ENCODE measurements around the gene PLEKHG4B.
A peak's percentile ranks its signal among the peaks of the same experiment; 100 is the strongest.
"Not testable (repeated sequence)": the region's sequence is repeated elsewhere in the genome, so short reads cannot be mapped to it uniquely, and the experiment has no call there.

Gene PLEKHG4B

DNA sequence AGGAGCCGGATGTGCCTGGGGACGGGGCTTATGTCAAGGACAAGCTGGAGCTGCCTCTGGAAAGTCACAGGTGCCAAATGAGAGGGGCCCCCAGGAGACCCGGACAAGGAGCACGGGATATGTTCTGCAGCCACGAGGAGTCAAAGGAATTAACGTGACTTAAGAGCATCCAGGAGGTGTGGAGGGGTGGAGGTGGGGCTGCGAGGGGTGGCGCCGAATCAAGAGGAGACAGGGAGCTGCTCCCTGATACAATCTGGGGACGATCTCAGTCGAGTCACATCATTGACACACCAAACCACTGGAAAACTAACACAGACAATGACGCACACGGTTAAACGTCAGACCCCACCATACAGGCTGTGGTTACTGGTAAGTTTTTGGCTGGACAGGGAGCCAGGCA is 115.6 kb downstream of the PLEKHG4B start:
- DNase-seq (ENCODE audit: low read depth), result no peak
- TF ChIP-seq, protein P1, sequence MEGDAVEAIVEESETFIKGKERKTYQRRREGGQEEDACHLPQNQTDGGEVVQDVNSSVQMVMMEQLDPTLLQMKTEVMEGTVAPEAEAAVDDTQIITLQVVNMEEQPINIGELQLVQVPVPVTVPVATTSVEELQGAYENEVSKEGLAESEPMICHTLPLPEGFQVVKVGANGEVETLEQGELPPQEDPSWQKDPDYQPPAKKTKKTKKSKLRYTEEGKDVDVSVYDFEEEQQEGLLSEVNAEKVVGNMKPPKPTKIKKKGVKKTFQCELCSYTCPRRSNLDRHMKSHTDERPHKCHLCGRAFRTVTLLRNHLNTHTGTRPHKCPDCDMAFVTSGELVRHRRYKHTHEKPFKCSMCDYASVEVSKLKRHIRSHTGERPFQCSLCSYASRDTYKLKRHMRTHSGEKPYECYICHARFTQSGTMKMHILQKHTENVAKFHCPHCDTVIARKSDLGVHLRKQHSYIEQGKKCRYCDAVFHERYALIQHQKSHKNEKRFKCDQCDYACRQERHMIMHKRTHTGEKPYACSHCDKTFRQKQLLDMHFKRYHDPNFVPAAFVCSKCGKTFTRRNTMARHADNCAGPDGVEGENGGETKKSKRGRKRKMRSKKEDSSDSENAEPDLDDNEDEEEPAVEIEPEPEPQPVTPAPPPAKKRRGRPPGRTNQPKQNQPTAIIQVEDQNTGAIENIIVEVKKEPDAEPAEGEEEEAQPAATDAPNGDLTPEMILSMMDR (IDR thresholded peaks at IDR 0.05; ENCODE audit: low read length, missing control alignments), result no peak

DNA sequence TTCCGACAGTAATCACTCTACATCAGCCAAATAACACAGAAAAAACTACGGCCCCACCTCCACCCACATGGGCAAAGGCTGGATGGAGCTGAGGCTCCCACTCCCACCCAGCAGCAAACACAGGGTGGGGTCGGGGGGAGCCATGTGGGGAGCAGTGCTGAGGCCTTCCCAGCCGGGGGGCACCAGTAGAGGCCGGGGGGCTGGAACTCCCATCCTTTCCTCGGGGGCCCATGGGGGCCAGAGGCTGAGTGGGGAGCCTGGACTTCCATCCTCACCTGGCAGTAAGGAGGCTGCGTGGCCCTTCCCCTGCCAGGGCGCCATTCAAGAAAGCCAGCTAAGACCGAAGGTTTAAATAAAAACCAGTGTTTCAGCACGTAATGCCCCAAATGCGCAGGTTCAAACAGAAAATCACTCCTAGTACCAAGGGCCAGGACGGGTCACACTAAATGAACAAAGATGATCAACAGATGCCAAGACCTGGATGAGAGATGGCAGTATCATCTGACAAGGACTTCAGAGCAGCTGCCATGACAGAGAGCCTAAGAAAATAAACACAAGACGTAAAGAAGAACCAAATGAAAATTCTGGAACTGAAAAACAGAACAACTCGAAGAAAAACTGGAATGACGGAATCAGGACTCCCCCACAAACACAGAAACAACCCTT is 116.6 kb downstream of the PLEKHG4B start:
- TF ChIP-seq, protein P1 (IDR thresholded peaks at IDR 0.05; ENCODE audit: low read length, missing control alignments), result no peak
- no peak for DNase-seq (ENCODE audit: low read depth)
- H3K4me3 ChIP-seq (replicated peaks; ENCODE audit: low read depth, low read length), result no peak overlapping the region

More for the DNA sequence above, 115.6 kb downstream of the PLEKHG4B start:
- H3K4me3 ChIP-seq (replicated peaks; ENCODE audit: low read depth, low read length), result no peak overlapping the region

DNA sequence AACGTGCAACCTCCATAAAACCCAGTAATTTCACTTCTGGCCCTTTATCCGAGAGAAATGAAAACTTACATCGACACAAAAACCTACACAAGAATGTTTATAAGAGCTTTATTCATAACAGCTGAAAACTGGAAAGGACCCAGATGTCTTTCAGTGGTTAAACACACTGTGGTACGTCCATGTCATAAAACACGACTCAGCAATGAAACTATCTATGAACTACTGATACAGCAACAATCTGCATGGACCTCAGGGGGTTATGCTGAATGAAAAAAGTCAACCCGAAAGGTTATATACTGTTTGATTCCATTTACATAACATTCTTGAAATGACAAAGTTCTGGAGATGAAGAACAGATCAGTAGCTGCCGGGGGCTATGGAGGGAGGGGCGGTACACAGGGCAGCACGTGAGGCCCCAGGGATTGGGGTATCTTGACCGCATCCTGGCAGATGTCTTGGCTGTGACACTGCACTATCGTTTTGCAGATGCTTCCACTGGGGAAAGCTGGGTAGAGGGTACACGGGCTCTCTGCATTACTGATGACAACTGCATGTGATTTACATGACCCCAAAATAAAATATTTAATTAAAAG is 121.9 kb downstream of the PLEKHG4B start:
- TF ChIP-seq, protein P1 (IDR thresholded peaks at IDR 0.05; ENCODE audit: low read length, missing control alignments), result no peak
- H3K4me3 ChIP-seq (replicated peaks; ENCODE audit: low read depth, low read length), result no peak overlapping the region
- no peak for DNase-seq (ENCODE audit: low read depth)

DNA sequence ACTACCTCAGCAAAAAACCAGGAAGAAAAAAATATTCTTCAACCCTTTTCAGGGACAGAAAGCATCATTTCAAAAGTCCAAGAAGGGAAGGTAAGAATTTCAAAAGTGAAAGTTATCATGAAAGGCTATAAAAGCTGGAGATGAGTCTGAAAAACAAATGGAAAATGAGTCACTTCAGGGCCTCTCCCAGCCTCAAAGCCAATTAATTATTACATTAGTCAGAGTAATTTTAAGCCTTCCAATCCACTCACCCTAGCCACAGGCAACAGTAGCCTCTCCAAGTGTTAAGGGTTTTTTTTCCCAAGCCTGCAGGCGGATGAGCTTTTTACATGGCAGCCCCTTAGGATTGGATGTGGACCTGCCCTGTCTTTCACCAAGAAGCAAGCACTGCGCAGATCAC is 123.3 kb downstream of the PLEKHG4B start:
- DNase-seq (ENCODE audit: low read depth); H3K4me3 ChIP-seq (replicated peaks; ENCODE audit: low read depth, low read length): not testable (repeated sequence)

DNA sequence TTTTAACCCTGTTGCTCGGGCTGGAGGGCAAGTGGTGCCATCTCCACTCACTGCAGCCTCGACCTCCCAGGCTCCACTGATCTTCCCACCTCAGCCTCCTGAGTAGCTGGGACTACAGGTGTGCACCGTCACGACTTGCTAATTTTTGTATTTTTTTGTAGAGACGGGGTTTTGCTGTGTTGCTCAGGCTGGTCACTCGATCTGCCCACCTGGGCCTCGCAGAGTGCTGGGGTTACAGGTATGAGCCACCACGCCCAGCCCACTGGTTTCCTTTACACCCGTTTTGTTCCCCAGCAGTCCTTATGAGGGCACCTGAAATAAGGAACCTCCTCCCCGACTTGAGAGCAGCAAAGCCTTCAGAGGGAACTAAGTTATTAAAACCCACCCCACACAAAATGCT is 124.1 kb downstream of the PLEKHG4B start:
- not testable (repeated sequence) for H3K4me3 ChIP-seq (replicated peaks; ENCODE audit: low read depth, low read length); DNase-seq (ENCODE audit: low read depth)

DNA sequence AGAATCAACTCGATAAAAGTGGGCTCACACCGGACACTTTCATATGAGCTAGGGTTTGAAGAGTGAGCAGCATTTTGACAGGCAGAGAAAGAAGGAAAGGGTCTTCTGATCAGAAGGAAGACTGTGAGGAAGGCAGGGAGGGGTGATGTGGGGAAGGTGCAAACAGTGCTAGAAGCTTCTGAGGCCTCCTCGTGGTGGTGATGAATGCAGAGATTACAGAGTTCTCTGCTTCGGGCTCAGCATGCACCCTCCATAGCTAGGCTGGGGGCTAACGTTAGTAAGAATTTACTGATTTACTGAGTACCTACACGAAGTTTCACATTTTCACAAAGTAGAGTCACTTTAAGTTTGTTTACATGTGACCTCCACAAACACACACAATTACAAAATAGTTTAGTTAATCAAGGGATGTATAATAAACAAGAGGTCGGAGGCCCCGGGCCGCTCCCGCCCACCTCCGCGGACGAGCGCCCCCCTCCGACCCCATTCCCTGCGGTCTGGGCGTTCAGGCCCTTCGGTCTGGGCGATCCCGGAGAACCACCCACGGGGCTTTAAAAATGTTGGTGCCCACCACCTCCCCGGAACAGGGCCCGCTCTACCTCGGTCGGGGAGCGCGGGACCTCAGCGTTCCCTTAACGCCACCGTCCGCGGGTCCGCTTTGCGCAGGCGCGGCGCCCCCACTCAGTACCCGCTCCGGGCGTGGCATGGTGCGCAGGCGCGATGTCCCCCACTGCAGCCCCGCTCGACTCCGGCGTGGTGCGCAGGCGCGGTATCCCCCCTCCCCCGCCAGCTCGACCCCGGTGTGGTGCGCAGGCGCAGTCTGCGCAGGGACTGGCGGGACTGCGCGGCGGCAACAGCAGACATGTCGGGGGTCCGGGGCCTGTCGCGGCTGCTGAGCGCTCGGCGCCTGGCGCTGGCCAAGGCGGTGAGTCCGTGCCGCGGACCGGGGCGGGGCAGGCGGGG is 125.8 kb downstream of the PLEKHG4B start, which contains the start of the genes CCDC127 and SDHA:
Gene CCDC127, minus strand, starts transcription at position 660 of the 963 bp plus-strand sequence. CDS start 1,304 bp downstream, outside the sequence.
Gene SDHA, plus strand, starts transcription at position 827 of the 963 bp plus-strand sequence. Its CDS starts 36 bp downstream, at position 863.
- peak within 1 kb of the TSS; percentile 89 for H3K4me3 ChIP-seq (replicated peaks; ENCODE audit: low read depth, low read length)
- DNase-seq (ENCODE audit: low read depth), result peak; percentile 93
- TF ChIP-seq, protein P1 (IDR thresholded peaks at IDR 0.05; ENCODE audit: low read length, missing control alignments), result peak; percentile 25

DNA sequence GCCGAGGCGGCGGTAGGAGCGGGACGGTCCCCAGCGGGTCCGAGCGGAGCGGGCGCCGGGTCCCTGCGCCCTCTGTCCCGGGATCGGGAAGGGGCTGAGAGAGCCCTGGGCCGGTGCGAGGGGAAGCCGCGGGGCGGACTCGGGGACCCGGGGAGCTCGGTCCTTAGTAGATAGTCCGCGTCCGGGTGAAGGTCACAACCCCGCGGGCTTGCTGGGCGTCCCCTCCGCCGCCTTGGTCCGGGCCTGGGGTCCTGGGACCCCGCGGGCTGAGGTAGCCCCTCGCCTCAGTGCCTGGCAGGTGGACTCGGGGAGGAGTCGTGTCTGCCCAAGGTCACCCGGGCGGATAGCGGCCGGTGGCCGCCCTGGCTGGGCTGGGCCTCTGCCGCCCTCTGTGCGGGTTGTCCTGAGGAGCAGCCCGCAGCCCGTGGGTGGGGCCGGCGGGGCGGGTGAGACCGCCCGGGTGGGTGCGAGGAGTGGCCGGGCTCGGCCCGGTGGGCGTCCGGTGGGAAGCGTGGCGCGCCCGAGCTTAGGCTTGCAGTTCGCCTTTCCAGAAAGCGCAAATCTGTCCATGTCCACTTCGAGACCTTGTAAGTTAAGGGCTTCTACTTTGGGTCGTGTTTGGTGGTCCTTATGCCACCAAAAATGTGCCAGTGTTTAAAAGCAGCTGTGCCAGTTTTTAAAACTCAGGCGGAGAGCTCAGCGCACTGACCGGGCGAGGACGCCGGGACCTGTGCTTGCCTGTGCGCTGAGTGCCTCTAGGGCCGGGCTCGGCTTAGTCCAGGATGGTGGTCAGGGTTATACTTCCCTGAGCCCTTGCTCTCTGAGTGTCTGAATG is 126.7 kb downstream of the PLEKHG4B start:
- DNase-seq (ENCODE audit: low read depth), result peak; percentile 44
- TF ChIP-seq, protein P1 (IDR thresholded peaks at IDR 0.05; ENCODE audit: low read length, missing control alignments), result no peak
- peak overlapping the region; percentile 89 for H3K4me3 ChIP-seq (replicated peaks; ENCODE audit: low read depth, low read length)

All from fibroblast of pulmonary artery (primary cell).